PC-3 (cell line): ENCODE results near the gene CHST9. TPM values are rescaled to one million over a fixed set of nuclear protein-coding genes. Genes with fewer than 3 reads are reported as not detected.

Experiments used
- ATAC-seq: fragments of 200-7000 bp; cut with Tn5 transposase; 2 replicates; pipeline ENCODE4 v1.9.1; 2020; ENCODE audit warnings: mild to moderate bottlenecking, moderate library complexity
- BruUV-seq: library from RNA; stranded (reverse); fragments of 400-500 nt; replicated peaks from 2 replicates; lab custom pipeline; 2021; lab: Mats Ljungman, UMichigan
- CTCF ChIA-PET: fragments of 300-600 bp; sonication (Branson Sonifier 250); formaldehyde crosslinking; loops from one replicate; lab custom pipeline; 2022; ENCODE audit warnings: antibody characterized with exemption; lab: Charles Lee
- POLR2A ChIA-PET: fragments of 300-600 bp; sonication (Branson Sonifier 250); formaldehyde crosslinking; loops from one replicate; lab custom pipeline; 2022; ENCODE audit warnings: antibody characterized with exemption; ENCODE audit not compliant: unreplicated experiment; lab: Charles Lee
- DNase-seq: peaks from one replicate; pipeline ENCODE4 v3.0.0-alpha.2; 2015
- H2AFZ ChIP-seq: fragments of 300-600 bp; sonication (generic); 2 replicates; pipeline ENCODE4 v1.6.0; 2016; ENCODE audit warnings: antibody characterized with exemption, low read length
- H3F3A ChIP-seq: fragments of 300-600 bp; sonication (generic); one replicate; pipeline ENCODE4 v1.6.0; 2017; ENCODE audit warnings: antibody characterized with exemption, low read length, control low read depth, mild to moderate bottlenecking; ENCODE audit not compliant: unreplicated experiment
- H3K27ac ChIP-seq: fragments of 300-600 bp; sonication (generic); 2 replicates; pipeline ENCODE4 v1.5.1; 2016; ENCODE audit warnings: mild to moderate bottlenecking, low read length
- H3K27me3 ChIP-seq: fragments of 300-600 bp; sonication (generic); 2 replicates; pipeline ENCODE4 v1.6.1; 2016; ENCODE audit warnings: low read length, mixed read lengths
- H3K36me3 ChIP-seq: fragments of 300-600 bp; sonication (generic); 2 replicates; pipeline ENCODE4 v1.6.1; 2016; ENCODE audit warnings: low read depth, mixed run types, low read length, mixed read lengths
- H3K4me1 ChIP-seq: fragments of 300-600 bp; sonication (generic); 2 replicates; pipeline ENCODE4 v1.5.1; 2016; ENCODE audit warnings: low read length; ENCODE audit not compliant: insufficient read depth
- H3K4me2 ChIP-seq: fragments of 300-600 bp; sonication (generic); 2 replicates; pipeline ENCODE4 v1.6.0; 2016; ENCODE audit warnings: low read length
- H3K4me3 ChIP-seq: fragments of 300-600 bp; sonication (generic); 2 replicates; pipeline ENCODE4 v1.5.1; 2016; ENCODE audit warnings: mild to moderate bottlenecking, low read length, mixed read lengths
- H3K79me2 ChIP-seq: fragments of 300-600 bp; sonication (generic); 2 replicates; pipeline ENCODE4 v1.6.1; 2017; ENCODE audit warnings: low read length, mixed read lengths
- H3K9ac ChIP-seq: fragments of 300-600 bp; sonication (generic); 2 replicates; pipeline ENCODE4 v1.6.0; 2016; ENCODE audit warnings: mild to moderate bottlenecking, low read length
- H3K9me2 ChIP-seq: fragments of 300-600 bp; sonication (generic); replicated peaks from 2 replicates; pipeline ENCODE4 v1.6.1; 2016; ENCODE audit warnings: mixed run types, low read length, mixed read lengths
- H3K9me3 ChIP-seq: fragments of 300-600 bp; sonication (generic); 2 replicates; pipeline ENCODE4 v1.6.1; 2016; ENCODE audit warnings: low read length, mixed read lengths
- H4K20me1 ChIP-seq: fragments of 300-600 bp; sonication (generic); 2 replicates; pipeline ENCODE4 v1.6.1; 2016; ENCODE audit warnings: low read length, mixed read lengths
- CTCF ChIP-seq: fragments of 300-600 bp; sonication (generic); conservative IDR thresholded peaks from 2 replicates; pipeline ENCODE4 v1.5.1; 2017; ENCODE audit warnings: antibody characterized with exemption, low read depth, mild to moderate bottlenecking, low read length
- EZH2 ChIP-seq: fragments of 300-600 bp; sonication (generic); IDR thresholded peaks from one replicate; pipeline ENCODE4 v1.6.1; 2017; ENCODE audit warnings: antibody characterized with exemption, mild to moderate bottlenecking, low read length; ENCODE audit not compliant: unreplicated experiment
- EZH2phosphoT487 ChIP-seq: fragments of 300-600 bp; sonication (generic); IDR thresholded peaks from 2 replicates; pipeline ENCODE4 v1.6.1; 2018; ENCODE audit warnings: mild to moderate bottlenecking, antibody characterized with exemption, low read length, borderline replicate concordance
- intact Hi-C: fragments of 100-400 bp; cut with micrococcal nuclease; formaldehyde crosslinking; loops from 2 replicates; pipeline ENCODE4 v1.9.0; 2023
- total RNA-seq: library from RNA; depleted of rRNA; stranded (reverse); fragments of >200 nt; gene quantifications from 2 replicates; pipeline ENCODE4 v1.2.3, GENCODE V29; 2014

The CHST9 gene
- total RNA-seq, 1 experiment from 2014 or later, result not detected

DNA sequence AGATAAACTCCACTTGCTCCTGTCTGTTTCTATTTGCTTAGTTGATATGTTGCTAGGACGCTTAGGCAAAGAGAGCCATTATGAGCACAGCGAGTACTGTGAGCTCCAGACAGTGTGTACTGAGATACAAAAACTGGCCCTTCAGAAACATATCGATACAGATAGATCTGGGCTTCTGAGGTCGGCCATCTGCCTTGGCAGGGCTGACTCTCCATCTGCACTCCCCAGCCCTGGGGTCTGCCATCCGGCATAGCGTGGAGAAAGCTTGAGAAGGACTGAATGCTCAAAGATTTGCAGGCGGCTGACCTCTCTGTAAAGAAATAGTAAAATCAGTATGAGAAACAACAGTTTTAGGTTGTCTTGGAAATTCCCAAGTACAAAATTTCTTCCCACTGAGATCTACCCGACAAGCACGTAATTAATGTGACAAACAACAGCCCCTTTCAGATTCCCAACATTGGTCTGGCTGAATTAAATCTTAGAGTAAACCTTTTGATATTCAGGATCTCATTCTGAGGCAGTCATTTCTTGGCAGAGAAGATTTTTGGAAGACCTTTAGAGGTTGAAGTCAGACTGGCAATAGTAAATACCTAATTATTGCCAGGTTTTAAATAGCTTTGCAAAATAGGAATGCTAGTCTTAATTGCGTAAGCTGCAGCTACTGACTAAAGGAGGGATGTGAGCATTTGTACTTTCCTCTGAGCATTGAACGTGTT is 127.4 kb downstream of the CHST9 start:
- ChIA-PET CTCF (no interaction called here), POLR2A (no interaction called here)
- Histone ChIP-seq H3K9ac (no peak overlapping the region), H3F3A (no peaks in the 10 kb centered on the region), H3K4me3 (no peak overlapping the region), H3K79me2 (no peaks in the 10 kb centered on the region), H2AFZ (no peak overlapping the region), H3K4me1 (no peaks in the 10 kb centered on the region), H3K9me3 (no peaks in the 10 kb centered on the region), H3K27ac (no peak overlapping the region), H3K27me3 (peaks cover 38% of the 10 kb centered on the region), H3K9me2 (no peaks in the 10 kb centered on the region), H3K4me2 (no peak overlapping the region), H3K36me3 (no peaks in the 10 kb centered on the region), H4K20me1 (no peaks in the 10 kb centered on the region)
- no TSS peak for BruUV-seq
- no peak for ATAC-seq
- no peak for DNase-seq
- intact Hi-C loops, result no loop called here
- TF ChIP-seq EZH2phosphoT487, result no peak
- TF ChIP-seq CTCF, result no peak
- no peak for TF ChIP-seq EZH2

DNA sequence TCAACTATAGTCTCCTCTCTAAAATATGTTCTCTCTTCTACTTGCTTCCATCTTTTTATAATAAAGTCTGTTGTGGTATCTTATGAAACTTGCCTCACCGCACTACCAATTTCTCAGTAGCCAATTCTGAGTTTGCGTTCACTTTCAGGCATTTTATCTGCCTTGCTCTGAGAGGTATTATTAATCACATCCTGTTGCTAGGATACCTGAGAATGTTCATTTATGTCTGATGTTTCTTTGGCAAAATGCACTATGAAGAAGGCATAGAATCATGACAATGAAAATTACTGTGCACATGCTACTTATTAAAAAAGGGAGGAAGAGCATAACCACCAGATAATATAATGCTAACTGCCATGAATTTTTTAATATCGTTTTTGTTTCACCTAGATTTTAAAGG is 130.2 kb downstream of the CHST9 start:
- DNase-seq (no peak), ATAC-seq (no peak)
- no peaks in the 10 kb centered on the region for H3K9me3 ChIP-seq
- H3K36me3 ChIP-seq, result no peaks in the 10 kb centered on the region
- ChIA-PET POLR2A (no interaction called here), CTCF (no interaction called here)
- TF ChIP-seq CTCF, result no peak
- TF ChIP-seq EZH2, result no peak
- no peak for TF ChIP-seq EZH2phosphoT487
- no peak overlapping the region for H3K4me3 ChIP-seq
- no TSS peak for BruUV-seq
- intact Hi-C loops, result no loop called here
- no peak overlapping the region for H3K4me2 ChIP-seq
- peaks cover 36% of the 10 kb centered on the region for H3K27me3 ChIP-seq
- H3K9me2 ChIP-seq, result no peaks in the 10 kb centered on the region
- no peak overlapping the region for H2AFZ ChIP-seq
- H3K27ac ChIP-seq, result no peak overlapping the region
- H3K9ac ChIP-seq, result no peak overlapping the region
- no peaks in the 10 kb centered on the region for H3K4me1 ChIP-seq
- H4K20me1 ChIP-seq, result no peaks in the 10 kb centered on the region
- H3F3A ChIP-seq, result no peaks in the 10 kb centered on the region
- H3K79me2 ChIP-seq, result no peaks in the 10 kb centered on the region

DNA sequence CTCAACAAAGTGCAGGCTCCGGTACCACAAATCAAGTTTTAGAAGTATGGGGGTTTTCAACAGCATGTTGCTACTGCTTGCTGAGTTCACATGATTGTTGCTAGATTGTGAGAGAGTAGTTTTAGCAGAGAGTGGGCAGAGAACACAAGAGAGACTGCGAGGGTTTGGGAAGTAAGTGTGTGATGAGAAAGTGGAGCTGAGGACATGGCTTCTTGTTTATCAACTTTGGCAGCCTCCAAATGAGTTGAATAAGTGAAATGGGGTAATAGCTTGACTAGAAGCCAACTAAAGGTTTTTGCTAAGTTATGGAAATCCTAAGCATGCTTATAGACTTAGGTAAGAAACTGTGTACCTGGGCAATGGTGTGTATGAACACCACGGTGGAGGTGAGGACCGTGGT is 135.1 kb downstream of the CHST9 start:
- DNase-seq, result no peak
- Histone ChIP-seq H3K9ac (no peak overlapping the region), H3K4me2 (no peak overlapping the region), H3K9me2 (no peaks in the 10 kb centered on the region), H3K27me3 (peaks cover 7% of the 10 kb centered on the region), H3K79me2 (no peaks in the 10 kb centered on the region), H3K9me3 (no peaks in the 10 kb centered on the region), H4K20me1 (no peaks in the 10 kb centered on the region), H3K36me3 (no peaks in the 10 kb centered on the region), H3F3A (no peaks in the 10 kb centered on the region), H2AFZ (no peak overlapping the region), H3K4me3 (no peak overlapping the region), H3K4me1 (no peaks in the 10 kb centered on the region), H3K27ac (no peak overlapping the region)
- TF ChIP-seq CTCF (no peak), EZH2 (no peak), EZH2phosphoT487 (no peak)
- POLR2A ChIA-PET, result no interaction called here
- intact Hi-C loops, result no loop called here
- CTCF ChIA-PET, result no interaction called here
- no peak for ATAC-seq
- no TSS peak for BruUV-seq
